H1 (cell line): ENCODE data around the gene JPT2. TPM values are rescaled to one million over a fixed set of nuclear protein-coding genes. Genes with fewer than 3 reads are reported as not detected.

Experiments
- CTCF ChIA-PET: fragments of 300-600 bp; sonication (Branson Sonifier 250); formaldehyde crosslinking; loops from one replicate; lab custom pipeline; 2021; ENCODE audit not compliant: partially characterized antibody; lab: Charles Lee
- POLR2A ChIA-PET: fragments of 300-600 bp; sonication (Branson Sonifier 250); formaldehyde crosslinking; loops from one replicate; lab custom pipeline; 2021; ENCODE audit warnings: inconsistent platforms; ENCODE audit not compliant: partially characterized antibody; lab: Charles Lee
- DNase-seq, 2 experiments: peaks; one replicate each; pipeline versions ENCODE4 v3.0.0 to v3.0.0-alpha.2; 2010 to 2022; ENCODE audit warnings: low spot score in 2 of 2, low read depth in 1 of 2, mixed read lengths in 1 of 2
- FAIRE-seq: peaks from 2 replicates; lab custom pipeline; 2011; peaks lifted over from hg19 to GRCh38; lab: Jason Lieb, UNC
- H2AFZ ChIP-seq: 2 replicates; pipeline ENCODE4 v1.8.1; 2012; ENCODE audit warnings: low read length, inconsistent platforms
- H2AK5ac ChIP-seq: 2 replicates; pipeline ENCODE4 v1.6.1; 2013; ENCODE audit warnings: low read depth, low read length
- H2BK120ac ChIP-seq: replicated peaks from 2 replicates; pipeline ENCODE3; 2013; ENCODE audit warnings: low read depth, low read length, inconsistent platforms
- H2BK12ac ChIP-seq: 2 replicates; pipeline ENCODE4 v1.6.1; 2013; ENCODE audit warnings: low read depth, low read length
- H2BK15ac ChIP-seq: 2 replicates; pipeline ENCODE4 v1.6.1; 2013; ENCODE audit warnings: low read length
- H2BK20ac ChIP-seq: 2 replicates; pipeline ENCODE4 v1.6.1; 2013; ENCODE audit warnings: low read length
- H2BK5ac ChIP-seq: 2 replicates; pipeline ENCODE4 v1.6.1; 2013; ENCODE audit warnings: low read depth, low read length
- H3K14ac ChIP-seq: 2 replicates; pipeline ENCODE4 v1.6.1; 2013; ENCODE audit warnings: inconsistent platforms; ENCODE audit not compliant: insufficient read length
- H3K18ac ChIP-seq: 2 replicates; pipeline ENCODE4 v1.6.1; 2013; ENCODE audit warnings: low read length; ENCODE audit errors: extremely low read depth
- H3K23ac ChIP-seq: 2 replicates; pipeline ENCODE4 v1.6.1; 2013; ENCODE audit warnings: inconsistent platforms; ENCODE audit not compliant: insufficient read length
- H3K23me2 ChIP-seq: 2 replicates; pipeline ENCODE4 v1.6.1; 2013; ENCODE audit warnings: low read depth, low read length
- H3K27ac ChIP-seq: 2 replicates; pipeline ENCODE4 v1.6.1; 2011; ENCODE audit warnings: low read depth, low read length, inconsistent platforms
- H3K27me3 ChIP-seq, 4 experiments: replicated peaks in 1 of 4; 1 replicate in 1 of 4; 2 replicates in 3 of 4; pipeline versions ENCODE4 v1.6.1 to v1.8.1; 2011 to 2013; ENCODE audit warnings: low read length in 3 of 4, mild to moderate bottlenecking in 3 of 4, inconsistent platforms in 2 of 4, mixed read lengths in 2 of 4, moderate library complexity in 1 of 4; ENCODE audit not compliant: control insufficient read depth in 3 of 4, insufficient read depth in 3 of 4; ENCODE audit errors: extremely low read depth in 1 of 4
- H3K36me3 ChIP-seq, 4 experiments: 2 replicates each; pipeline versions ENCODE4 v1.6.1 to v1.8.1; 2011 to 2013; ENCODE audit warnings: mild to moderate bottlenecking in 4 of 4, low read length in 3 of 4, moderate library complexity in 2 of 4, control low read depth in 1 of 4, inconsistent platforms in 1 of 4; ENCODE audit not compliant: insufficient read depth in 4 of 4, control insufficient read depth in 2 of 4
- H3K4ac ChIP-seq: replicated peaks from 2 replicates; pipeline ENCODE3; 2013; ENCODE audit warnings: low read length, low read depth, mixed read lengths, inconsistent platforms; ENCODE audit not compliant: insufficient read length
- H3K4me1 ChIP-seq, 4 experiments: replicated peaks in 1 of 4; 1 replicate in 1 of 4; 2 replicates in 3 of 4; pipeline versions ENCODE4 v1.6.1 to v1.8.1; 2011 to 2013; ENCODE audit warnings: low read length in 3 of 4, inconsistent platforms in 2 of 4, mixed read lengths in 1 of 4; ENCODE audit not compliant: insufficient read depth in 4 of 4, control insufficient read depth in 3 of 4
- H3K4me2 ChIP-seq, 2 experiments: 2 replicates each; pipeline versions ENCODE4 v1.6.1 to v1.8.1; 2011 to 2013; ENCODE audit warnings: low read depth in 2 of 2, low read length in 2 of 2, control low read depth in 1 of 2, inconsistent platforms in 1 of 2, mild to moderate bottlenecking in 1 of 2; ENCODE audit not compliant: insufficient read depth in 1 of 2
- H3K4me3 ChIP-seq, 4 experiments: fragments of 200-600, 300-600 bp in 1 of 4; sonication (generic), shearing (Covaris generic), sonication (Bioruptor Twin) in 1 of 4; 2 replicates each; pipeline versions ENCODE4 v1.5.1 to v1.8.1; 2011 to 2016; ENCODE audit warnings: low read length in 4 of 4, low read depth in 3 of 4, control low read depth in 2 of 4, inconsistent platforms in 2 of 4, mild to moderate bottlenecking in 2 of 4, mixed read lengths in 1 of 4, moderate library complexity in 1 of 4; ENCODE audit not compliant: insufficient read depth in 2 of 4; ENCODE audit errors: extremely low read depth in 1 of 4
- H3K56ac ChIP-seq: replicated peaks from 2 replicates; pipeline ENCODE3; 2013; ENCODE audit warnings: low read depth, mild to moderate bottlenecking, mixed read lengths, low read length, inconsistent platforms; ENCODE audit not compliant: insufficient read length
- H3K79me1 ChIP-seq: 2 replicates; pipeline ENCODE4 v1.6.1; 2013; ENCODE audit warnings: low read depth, low read length, control low read depth
- H3K79me2 ChIP-seq, 2 experiments: 2 replicates each; pipeline versions ENCODE4 v1.6.1 to v1.8.1; 2012 to 2013; ENCODE audit warnings: low read length in 2 of 2, mild to moderate bottlenecking in 2 of 2, inconsistent platforms in 1 of 2; ENCODE audit not compliant: insufficient read depth in 2 of 2, control insufficient read depth in 1 of 2
- H3K9ac ChIP-seq, 4 experiments: replicated peaks in 1 of 4; 1 replicate in 1 of 4; 2 replicates in 3 of 4; pipeline versions ENCODE4 v1.6.1 to v1.8.1; 2011 to 2013; ENCODE audit warnings: low read depth in 3 of 4, low read length in 3 of 4, control low read depth in 2 of 4, mild to moderate bottlenecking in 2 of 4, moderate library complexity in 2 of 4, inconsistent platforms in 1 of 4; ENCODE audit errors: extremely low read depth in 1 of 4
- H3K9me3 ChIP-seq, 2 experiments: 2 replicates each; pipeline versions ENCODE4 v1.6.1 to v1.8.1; 2012 to 2013; ENCODE audit warnings: mild to moderate bottlenecking in 2 of 2, moderate library complexity in 2 of 2, control low read depth in 1 of 2, inconsistent platforms in 1 of 2, low read depth in 1 of 2, low read length in 1 of 2, mixed read lengths in 1 of 2; ENCODE audit not compliant: insufficient read depth in 2 of 2
- H4K20me1 ChIP-seq, 2 experiments: replicated peaks in 1 of 2; 2 replicates each; pipeline versions ENCODE3 to v1.8.1; 2011 to 2013; ENCODE audit warnings: inconsistent platforms in 2 of 2, low read length in 2 of 2, mild to moderate bottlenecking in 1 of 2; ENCODE audit not compliant: insufficient read depth in 2 of 2, control insufficient read depth in 1 of 2
- H4K5ac ChIP-seq: 2 replicates; pipeline ENCODE4 v1.6.1; 2013; ENCODE audit warnings: low read length, low read depth, mixed read lengths, inconsistent platforms; ENCODE audit not compliant: insufficient read length
- H4K8ac ChIP-seq: 2 replicates; pipeline ENCODE4 v1.8.0; 2013; ENCODE audit warnings: mild to moderate bottlenecking, moderate library complexity, low read length, inconsistent platforms; ENCODE audit not compliant: insufficient read depth; ENCODE audit errors: extremely low read depth
- H4K91ac ChIP-seq: replicated peaks from 2 replicates; pipeline ENCODE3; 2013; ENCODE audit warnings: low read length, mixed read lengths, inconsistent platforms; ENCODE audit not compliant: insufficient read length
- CTCF ChIP-seq, 3 experiments: IDR thresholded peaks; 1 replicate in 2 of 3; 2 replicates in 1 of 3; pipeline versions ENCODE4 v1.5.1 to v1.6.1; 2011; ENCODE audit warnings: low read length in 3 of 3, mild to moderate bottlenecking in 3 of 3, inconsistent platforms in 2 of 3, low read depth in 1 of 3, moderate library complexity in 1 of 3; ENCODE audit not compliant: insufficient read depth in 1 of 3; ENCODE audit errors: control extremely low read depth in 1 of 3
- MAX ChIP-seq: IDR thresholded peaks from 2 replicates; pipeline ENCODE4 v1.6.1; 2012; ENCODE audit warnings: inconsistent platforms
- USF2 ChIP-seq: IDR thresholded peaks from 2 replicates; pipeline ENCODE4 v1.6.1; 2011; ENCODE audit warnings: low read length, improper control_type of control experiment
- WGBS, 2 experiments: shearing (Covaris generic) in 1 of 2; methylation state at CpG; one replicate each; pipeline versions ENCODE4 v1.1.6 to v1.1.7; 2013 to 2015; ENCODE audit warnings: low lambda C conversion rate in 2 of 2, mixed read lengths in 2 of 2, inconsistent platforms in 1 of 2, low coverage in 1 of 2, missing lambda C conversion rate in 1 of 2; ENCODE audit not compliant: insufficient replicate concordance in 2 of 2, insufficient coverage in 1 of 2, insufficient read length in 1 of 2; ENCODE audit errors: extremely low coverage in 1 of 2, missing lambda C conversion rate in 1 of 2; 5-methylcytosine and 5-hydroxymethylcytosine counted together
- long read RNA-seq, 2 experiments: library from RNA in 1 of 2; library from capped mRNA in 1 of 2; stranded (forward); transcript quantifications; one replicate each; pipeline ENCODE4 v2.0.0, GENCODE V29; 2021; ENCODE audit warnings: inconsistent platforms in 1 of 2
- polyA minus RNA-seq, 3 experiments: library from RNA; depleted of rRNA, polyadenylated mRNA; stranded (reverse); fragments of >200 nt; gene quantifications; 1 replicate in 2 of 3; 2 replicates in 1 of 3; pipeline ENCODE4 v1.2.3, GENCODE V29; 2011
- polyA plus RNA-seq, 7 experiments: library from polyadenylated mRNA; depleted of rRNA in 3 of 7; stranded (reverse) in 5 of 7; unstranded in 2 of 7; fragments of >200 nt in 5 of 7; fragments of 200-250 nt in 2 of 7; gene quantifications; 1 replicate in 5 of 7; 2 replicates in 1 of 7; 4 replicates in 1 of 7; pipeline versions ENCODE4 v1.2.1 to v1.2.3, GENCODE V29; 2011 to 2013; ENCODE audit warnings: missing spikeins in 2 of 7, mixed read lengths in 2 of 7
- total RNA-seq: library from RNA; stranded (reverse); fragmentation: NEBNext Ultra II Directional; extraction: Animal tissue kit (Norgen Biotek cat#: 25700); gene quantifications from 2 replicates; pipeline ENCODE4 v1.2.1, GENCODE V29; 2021

The JPT2 gene
- total RNA-seq (197 and 199 TPM in 2 replicates), polyA plus RNA-seq (2011; rRNA removed) (67.6 and 70.8 TPM in 2 replicates), polyA minus RNA-seq (2011; rRNA and poly(A)+ RNA removed) (76.5 and 91.0 TPM in 2 replicates)
- 86.6 TPM for polyA plus RNA-seq (2011; cell fraction: cytosol; rRNA removed)
- polyA plus RNA-seq (2011; cell fraction: nucleus; rRNA removed), result 66.1 TPM
- 108 to 121 TPM (median 116 TPM) in 4 replicates for polyA plus RNA-seq (2012, experiment 1 of 2)
- polyA plus RNA-seq (2012, experiment 2 of 2), result 65.0 TPM
- 101 TPM for polyA plus RNA-seq (2013, experiment 1 of 2)
- polyA plus RNA-seq (2013, experiment 2 of 2), result 104 TPM
- 55.5 TPM for polyA minus RNA-seq (2011; cell fraction: cytosol; rRNA and poly(A)+ RNA removed)
- 37.6 TPM for polyA minus RNA-seq (2011; cell fraction: nucleus; rRNA and poly(A)+ RNA removed)
- long read RNA-seq, experiment 1, transcript JPT2-201 (5 exons, 3,718 nt), result major isoform, 57 of 175 reads
- long read RNA-seq, experiment 1, transcript JPT2-207 (4 exons, 565 nt), result minor isoform, 11 of 175 reads
- long read RNA-seq, experiment 1, partial matches to known transcripts, result 6 of 175 reads
- long read RNA-seq, experiment 1, other reads (novel, unspliced or antisense), result 99 of 175 reads
- long read RNA-seq, experiment 2, transcript JPT2-201 (5 exons, 3,718 nt), result major isoform, 62 of 130 reads
- long read RNA-seq, experiment 2, partial matches to known transcripts, result 3 of 130 reads
- long read RNA-seq, experiment 2, other reads (novel, unspliced or antisense), result 59 of 130 reads

DNA sequence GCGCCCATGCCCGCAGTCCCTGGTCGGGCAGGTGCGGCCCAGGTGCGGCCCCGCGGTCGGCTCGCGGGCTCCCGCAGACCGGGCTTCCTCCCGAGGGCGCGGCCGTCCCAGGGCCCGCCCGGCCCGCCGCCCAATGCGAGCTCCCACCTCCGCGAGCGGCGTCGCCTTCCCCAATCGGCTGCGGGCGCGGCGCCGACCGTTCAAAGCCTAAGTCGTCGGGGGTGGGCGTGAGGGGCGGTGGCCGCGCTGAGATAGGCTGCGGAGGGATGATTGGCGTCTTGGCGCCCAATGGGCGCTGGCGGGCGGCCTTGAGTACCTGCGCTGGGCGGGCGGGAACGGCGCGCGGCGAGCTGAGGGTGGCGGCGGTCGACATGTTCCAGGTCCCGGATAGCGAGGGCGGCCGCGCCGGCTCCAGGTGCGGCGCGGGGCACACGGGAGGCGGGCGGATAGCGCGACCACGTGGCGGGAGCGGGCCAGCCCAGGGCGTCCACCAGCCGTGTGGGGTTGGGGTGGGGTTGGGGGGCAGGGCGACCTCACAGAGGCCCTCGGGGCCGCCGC is at the start of gene JPT2:
Gene JPT2, plus strand, starts transcription at position 338 of the 558 bp plus-strand sequence. Its CDS starts 34 bp downstream, at position 372.
- Histone ChIP-seq H3K14ac (peak within 1 kb of the TSS; percentile 82), H3K27ac (peak within 1 kb of the TSS; percentile 87), H3K18ac (peak within 1 kb of the TSS; percentile 90; the same call in 1 of the 2 replicates), H2BK15ac (no peak within 1 kb of the TSS), H3K4me3 (peak within 1 kb of the TSS; percentile 87 to 99 (median 94)), H2BK20ac (no peak within 1 kb of the TSS), H3K4me2 (peak within 1 kb of the TSS; percentile 86 to 89), H2BK120ac (no peak within 1 kb of the TSS), H2AK5ac (0 out of 2 replicates have a peak within 1 kb of the TSS, but pooled peaks have one; percentile 45), H3K9me3 (no peaks in the 10 kb centered on the region), H3K27me3 (no peaks in the 10 kb centered on the region), H3K36me3 (peaks cover 0 to 24% (median 11%) of the 10 kb centered on the region in 4 experiments; a peak in 4 of 8 replicates), H4K20me1 (peaks cover 7 to 26% of the 10 kb centered on the region in 2 experiments), H4K8ac (peak within 1 kb of the TSS; percentile 89), H4K91ac (peak within 1 kb of the TSS; percentile 91), H3K23me2 (peaks cover 8% of the 10 kb centered on the region), H3K23ac (no peak within 1 kb of the TSS), H2AFZ (no peak within 1 kb of the TSS), H3K9ac (peak within 1 kb of the TSS; percentile 87 to 94 (median 90)), H2BK5ac (no peak within 1 kb of the TSS; the same call in 1 of the 2 replicates), H4K5ac (peak within 1 kb of the TSS; percentile 71), H3K56ac (peak within 1 kb of the TSS; percentile 79), H3K4me1 (peaks cover 0 to 10% (median 2%) of the 10 kb centered on the region in 4 experiments; a peak in 4 of 7 replicates), H2BK12ac (no peak within 1 kb of the TSS), H3K79me1 (peaks cover 11% of the 10 kb centered on the region), H3K79me2 (peaks cover 38 to 47% of the 10 kb centered on the region in 2 experiments), H3K4ac (peak within 1 kb of the TSS; percentile 98)
- ChIA-PET CTCF (interaction anchor here (1.0 to 1.8 kb wide), 5 partner anchors 12 to 80 kb away, joined by 3 to 7 read pairs (median 4); no protein-coding TSS in a partner anchor), POLR2A (interaction anchor here (0.6 to 4.0 kb wide), 22 partner anchors 9 to 339 kb away, joined by 3 to 34 read pairs (median 4); partner anchors contain the start of genes EME2, FAHD1, MAPK8IP3 and MRPS34)
- FAIRE-seq, result no peak
- 1% methylated on average over 42 of the region's 79 CpGs; no CpG with 5 or more reads in 1 of the 2 experiments for WGBS, 2 experiments
- peak; percentile 88 to 95 for DNase-seq
- no peak for TF ChIP-seq CTCF (IDR thresholded peaks at IDR 0.05; ENCODE audit: control extremely low read depth in 1 of 3, insufficient read depth in 1 of 3, low read depth in 1 of 3, low read length in 3 of 3)
- no peak for TF ChIP-seq USF2
- TF ChIP-seq MAX, result peak; percentile 44; the same call in 1 of the 2 replicates
